SJSA1 (cell line): ENCODE data around the gene ALB. TPM values are rescaled to one million over a fixed set of nuclear protein-coding genes. Genes with fewer than 3 reads are reported as not detected.

ENCODE experiments used
- DNase-seq, 2 experiments: peaks; one replicate each; pipeline ENCODE4 v3.0.0-alpha.2; 2015 to 2020; ENCODE audit warnings: low spot score in 2 of 2, low read depth in 1 of 2
- H3K27ac ChIP-seq: fragments of 250-450 bp; sonication (Bioruptor Pico); 2 replicates; pipeline ENCODE4 v1.5.1; 2020; ENCODE audit warnings: mild to moderate bottlenecking, moderate library complexity
- H3K27me3 ChIP-seq: fragments of 250-450 bp; sonication (Bioruptor Pico); replicated peaks from 2 replicates; pipeline ENCODE4 v1.5.1; 2020; ENCODE audit warnings: mild to moderate bottlenecking, moderate library complexity
- H3K36me3 ChIP-seq: fragments of 250-450 bp; sonication (Bioruptor Pico); 2 replicates; pipeline ENCODE4 v1.5.1; 2020; ENCODE audit warnings: mild to moderate bottlenecking
- H3K4me1 ChIP-seq: fragments of 250-450 bp; sonication (Bioruptor Pico); replicated peaks from 2 replicates; pipeline ENCODE4 v1.6.1; 2021; ENCODE audit warnings: mild to moderate bottlenecking
- H3K4me3 ChIP-seq: fragments of 250-450 bp; sonication (Bioruptor Pico); 2 replicates; pipeline ENCODE4 v1.5.1; 2020; ENCODE audit warnings: mild to moderate bottlenecking
- H3K9me3 ChIP-seq: fragments of 250-450 bp; sonication (Bioruptor Pico); replicated peaks from 2 replicates; pipeline ENCODE4 v1.5.1; 2020; ENCODE audit warnings: mild to moderate bottlenecking
- total RNA-seq: library from RNA; depleted of rRNA; stranded (reverse); fragments of >200 nt; shearing (Covaris generic); gene quantifications from 2 replicates; pipeline ENCODE4 v1.2.3, GENCODE V29; 2014

ALB gene
- total RNA-seq, 1 experiment from 2014 or later: not detected

GRCh38 chr4:73396304-73396703 lies 7.8 kb upstream of the ALB start:
- Histone ChIP-seq H3K27me3 (peaks cover 3% of the 10 kb centered on the region; the same call in 1 of the 2 replicates), H3K36me3 (no peaks in the 10 kb centered on the region), H3K4me1 (no peaks in the 10 kb centered on the region), H3K27ac (no peak overlapping the region), H3K4me3 (no peak overlapping the region), H3K9me3 (no peaks in the 10 kb centered on the region)
- no peak for DNase-seq

GRCh38 chr4:73396993-73397972 lies 6.8 kb upstream of the ALB start:
- Histone ChIP-seq H3K27me3 (peaks cover 3% of the 10 kb centered on the region; the same call in 1 of the 2 replicates), H3K36me3 (no peaks in the 10 kb centered on the region), H3K4me1 (no peaks in the 10 kb centered on the region), H3K27ac (no peak overlapping the region), H3K9me3 (no peaks in the 10 kb centered on the region), H3K4me3 (no peak overlapping the region)
- no peak for DNase-seq

- Histone ChIP-seq H3K36me3 (no peaks in the 10 kb centered on the region), H3K9me3 (no peaks in the 10 kb centered on the region), H3K27me3 (no peaks in the 10 kb centered on the region; the same call in 1 of the 2 replicates), H3K4me3 (no peak overlapping the region), H3K27ac (no peak overlapping the region), H3K4me1 (no peaks in the 10 kb centered on the region)
- DNase-seq: no peak
These were observed 2.7 kb upstream of the ALB start for GRCh38 chr4:73401412-73401811.

- no peaks in the 10 kb centered on the region for H3K4me1 ChIP-seq
- peaks cover 11% of the 10 kb centered on the region; the same call in 1 of the 2 replicates for H3K27me3 ChIP-seq
- H3K9me3 ChIP-seq: no peaks in the 10 kb centered on the region
- H3K4me3 ChIP-seq: no peak overlapping the region
- H3K36me3 ChIP-seq: no peaks in the 10 kb centered on the region
- DNase-seq: no peak
- H3K27ac ChIP-seq: no peak overlapping the region
These were observed 370 bp downstream of the ALB start for GRCh38 chr4:73404457-73404856.

- DNase-seq: no peak
- H3K4me3 ChIP-seq: no peak overlapping the region
- no peaks in the 10 kb centered on the region for H3K4me1 ChIP-seq
- no peaks in the 10 kb centered on the region for H3K9me3 ChIP-seq
- no peak overlapping the region for H3K27ac ChIP-seq
- peaks cover 17% of the 10 kb centered on the region for H3K27me3 ChIP-seq
- H3K36me3 ChIP-seq: no peaks in the 10 kb centered on the region
These were observed 1.1 kb downstream of the ALB start for GRCh38 chr4:73405138-73405537.

- DNase-seq: no peak
- peaks cover 28% of the 10 kb centered on the region for H3K27me3 ChIP-seq
- H3K36me3 ChIP-seq: no peaks in the 10 kb centered on the region
- no peak overlapping the region for H3K4me3 ChIP-seq
- no peak overlapping the region for H3K27ac ChIP-seq
- no peaks in the 10 kb centered on the region for H3K4me1 ChIP-seq
- H3K9me3 ChIP-seq: no peaks in the 10 kb centered on the region
These were observed 2.4 kb downstream of the ALB start for GRCh38 chr4:73406548-73406875.

GRCh38 chr4:73407227-73407673 lies 3.2 kb downstream of the ALB start:
- no peak overlapping the region for H3K4me3 ChIP-seq
- H3K27me3 ChIP-seq: peaks cover 28% of the 10 kb centered on the region
- no peak overlapping the region for H3K27ac ChIP-seq
- H3K9me3 ChIP-seq: no peaks in the 10 kb centered on the region
- no peak for DNase-seq
- no peaks in the 10 kb centered on the region for H3K4me1 ChIP-seq
- H3K36me3 ChIP-seq: no peaks in the 10 kb centered on the region

GRCh38 chr4:73408181-73408867 lies 4.2 kb downstream of the ALB start:
- Histone ChIP-seq H3K4me1 (no peaks in the 10 kb centered on the region), H3K27ac (no peak overlapping the region), H3K9me3 (no peaks in the 10 kb centered on the region), H3K4me3 (no peak overlapping the region), H3K27me3 (peaks cover 28% of the 10 kb centered on the region), H3K36me3 (no peaks in the 10 kb centered on the region)
- no peak for DNase-seq

GRCh38 chr4:73409012-73409862 lies 5.2 kb downstream of the ALB start:
- Histone ChIP-seq H3K4me1 (no peaks in the 10 kb centered on the region), H3K36me3 (no peaks in the 10 kb centered on the region), H3K4me3 (no peak overlapping the region), H3K9me3 (no peaks in the 10 kb centered on the region), H3K27ac (no peak overlapping the region), H3K27me3 (peaks cover 28% of the 10 kb centered on the region)
- no peak for DNase-seq

GRCh38 chr4:73409978-73410548 lies 6.0 kb downstream of the ALB start:
- no peaks in the 10 kb centered on the region for H3K9me3 ChIP-seq
- no peak overlapping the region for H3K27ac ChIP-seq
- DNase-seq: no peak
- no peaks in the 10 kb centered on the region for H3K36me3 ChIP-seq
- no peak overlapping the region for H3K4me3 ChIP-seq
- peaks cover 28% of the 10 kb centered on the region for H3K27me3 ChIP-seq
- H3K4me1 ChIP-seq: no peaks in the 10 kb centered on the region

- Histone ChIP-seq H3K36me3 (no peaks in the 10 kb centered on the region), H3K9me3 (no peaks in the 10 kb centered on the region), H3K27ac (no peak overlapping the region), H3K4me3 (no peak overlapping the region), H3K27me3 (peaks cover 28% of the 10 kb centered on the region), H3K4me1 (no peaks in the 10 kb centered on the region)
- DNase-seq: no peak
These were observed 7.0 kb downstream of the ALB start for GRCh38 chr4:73410916-73411730.

- Histone ChIP-seq H3K9me3 (no peaks in the 10 kb centered on the region), H3K27ac (no peak overlapping the region), H3K36me3 (no peaks in the 10 kb centered on the region), H3K27me3 (peaks cover 28% of the 10 kb centered on the region), H3K4me1 (no peaks in the 10 kb centered on the region), H3K4me3 (no peak overlapping the region)
- no peak for DNase-seq
These were observed 7.8 kb downstream of the ALB start for GRCh38 chr4:73411731-73412414.
